ENCODE results near the gene GABRD.
A peak's percentile ranks its signal among the peaks of the same experiment; 100 is the strongest.

Gene GABRD

DNA sequence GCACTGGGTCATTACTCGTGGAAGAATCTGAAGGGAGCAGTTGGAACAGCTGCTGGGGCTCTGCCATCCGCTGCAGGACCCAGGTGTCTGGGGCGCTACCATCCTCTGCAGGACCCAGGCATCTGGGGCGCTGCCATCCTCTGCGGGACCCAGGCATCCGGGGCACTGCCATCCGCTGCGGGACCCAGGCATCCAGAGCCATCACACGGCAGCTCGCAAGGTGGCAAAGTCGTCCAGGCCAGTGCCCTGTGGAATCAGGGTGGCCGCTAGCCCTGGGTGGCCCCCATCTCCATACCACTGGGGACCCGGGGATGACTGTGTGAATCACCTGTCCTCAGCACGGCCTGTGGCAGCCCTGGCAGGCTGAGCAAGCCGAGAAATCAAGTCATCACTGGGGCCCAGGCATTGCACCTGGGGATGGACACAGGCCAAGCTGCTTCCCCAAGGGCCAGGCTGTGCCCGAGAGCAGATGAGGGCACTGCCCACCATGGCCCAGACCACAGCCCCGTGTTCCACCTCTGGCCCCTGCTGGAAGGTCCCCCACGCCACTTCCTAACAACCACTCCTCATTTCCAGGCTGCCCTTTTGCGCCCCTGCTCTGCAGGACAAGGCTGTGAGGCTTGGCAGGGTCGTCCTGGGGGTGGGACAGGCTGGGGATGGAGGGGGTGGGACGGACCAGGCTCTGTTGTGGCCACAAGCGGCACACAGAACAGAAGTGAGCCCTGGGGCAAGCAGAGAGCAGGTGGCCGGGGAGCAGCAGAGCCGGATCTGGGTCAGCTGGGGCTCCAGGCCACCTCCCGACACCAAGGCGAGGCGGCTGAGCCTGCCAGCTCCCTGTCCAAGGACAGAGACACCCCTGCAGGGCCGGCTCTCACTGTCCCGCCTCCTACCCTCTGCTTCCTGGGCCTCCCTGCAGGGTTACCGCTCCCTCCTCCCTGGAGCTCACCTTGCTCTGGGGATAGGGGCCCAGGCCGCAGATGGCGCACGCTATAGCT is 12.7 kb downstream of the GABRD start:
- peaks cover 3% of the 10 kb centered on the region; the same call in 1 of the 2 replicates for H3K4me1 ChIP-seq (ENCODE audit: insufficient read depth, low read length)
- H3K9ac ChIP-seq (ENCODE audit: low read depth, low read length) = no peak overlapping the region
- H3K36me3 ChIP-seq (ENCODE audit: insufficient read depth, low read length) = no peaks in the 10 kb centered on the region
- H3K9me3 ChIP-seq (ENCODE audit: control insufficient read depth, insufficient read depth, low read length) = no peaks in the 10 kb centered on the region

DNA sequence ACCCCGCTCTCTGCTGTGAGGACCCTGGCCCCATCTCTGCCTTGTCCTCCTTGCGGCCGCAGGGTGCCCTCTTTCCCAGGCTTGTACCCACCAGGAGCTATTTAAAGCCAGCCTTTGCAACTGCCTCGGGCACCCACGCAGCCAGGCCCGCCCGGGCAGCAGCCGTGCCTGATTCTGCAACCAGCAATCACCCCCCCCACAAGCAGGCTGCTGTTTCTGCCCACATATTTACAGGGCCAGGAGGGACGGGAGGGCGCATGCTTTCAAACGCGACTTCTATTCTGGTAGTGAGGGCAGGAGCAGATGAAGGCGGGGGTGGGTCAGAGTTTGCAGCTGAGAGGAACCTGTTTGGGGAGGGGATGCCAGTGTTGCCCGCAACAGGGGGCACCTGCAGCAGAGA is 13.6 kb downstream of the GABRD start:
- Histone ChIP-seq H3K9ac (ENCODE audit: low read depth, low read length) (no peak overlapping the region), H3K9me3 (ENCODE audit: control insufficient read depth, insufficient read depth, low read length) (no peaks in the 10 kb centered on the region), H3K4me1 (ENCODE audit: insufficient read depth, low read length) (peaks cover 3% of the 10 kb centered on the region; the same call in 1 of the 2 replicates), H3K36me3 (ENCODE audit: insufficient read depth, low read length) (no peaks in the 10 kb centered on the region)

DNA sequence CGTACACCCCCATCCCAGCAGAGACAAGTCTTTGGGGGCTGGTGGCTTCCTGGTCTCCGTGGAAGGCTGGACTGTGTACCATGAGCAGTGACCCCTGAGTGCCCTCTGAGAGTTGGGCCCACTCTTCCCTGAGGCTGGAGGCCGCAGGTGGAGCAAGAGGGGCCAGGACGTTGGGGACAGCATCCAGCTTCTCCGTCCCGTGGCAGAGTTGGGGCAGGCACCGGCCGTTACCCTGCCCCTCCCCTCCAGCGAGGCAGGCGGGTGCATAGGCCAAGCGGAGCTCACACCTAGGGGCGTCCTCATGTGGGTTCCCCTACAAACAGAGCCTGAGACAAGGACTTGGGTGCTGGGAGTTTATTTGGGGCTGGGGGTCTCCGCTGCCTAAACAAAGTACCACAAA is 14.0 kb downstream of the GABRD start:
- peaks cover 3% of the 10 kb centered on the region; the same call in 1 of the 2 replicates for H3K4me1 ChIP-seq (ENCODE audit: insufficient read depth, low read length)
- no peaks in the 10 kb centered on the region for H3K36me3 ChIP-seq (ENCODE audit: insufficient read depth, low read length)
- no peaks in the 10 kb centered on the region for H3K9me3 ChIP-seq (ENCODE audit: control insufficient read depth, insufficient read depth, low read length)
- H3K9ac ChIP-seq (ENCODE audit: low read depth, low read length) = no peak overlapping the region

DNA sequence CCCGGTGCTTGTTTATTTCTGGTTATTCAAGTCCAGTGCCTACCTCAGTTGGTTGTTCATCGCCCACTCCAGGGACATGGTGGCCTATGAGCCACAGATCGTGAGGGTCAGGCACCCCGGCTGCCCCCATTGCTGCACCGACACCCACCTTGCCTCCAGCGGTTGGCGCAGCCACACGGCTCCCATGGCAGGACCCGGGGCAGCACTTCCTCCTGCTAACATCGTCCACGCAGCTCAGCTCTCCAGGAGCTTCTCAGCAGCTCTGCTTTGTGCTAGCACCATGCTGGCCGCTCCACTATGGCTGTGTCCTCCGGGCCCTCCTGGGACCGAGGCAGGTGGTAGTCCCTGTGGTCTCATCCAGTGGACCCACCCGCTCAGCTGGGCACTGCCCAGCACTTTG is 17.1 kb downstream of the GABRD start:
- no peaks in the 10 kb centered on the region for H3K9me3 ChIP-seq (ENCODE audit: control insufficient read depth, insufficient read depth, low read length)
- H3K36me3 ChIP-seq (ENCODE audit: insufficient read depth, low read length) = no peaks in the 10 kb centered on the region
- H3K9ac ChIP-seq (ENCODE audit: low read depth, low read length) = no peak overlapping the region
- H3K4me1 ChIP-seq (ENCODE audit: insufficient read depth, low read length) = peaks cover 3% of the 10 kb centered on the region; the same call in 1 of the 2 replicates

DNA sequence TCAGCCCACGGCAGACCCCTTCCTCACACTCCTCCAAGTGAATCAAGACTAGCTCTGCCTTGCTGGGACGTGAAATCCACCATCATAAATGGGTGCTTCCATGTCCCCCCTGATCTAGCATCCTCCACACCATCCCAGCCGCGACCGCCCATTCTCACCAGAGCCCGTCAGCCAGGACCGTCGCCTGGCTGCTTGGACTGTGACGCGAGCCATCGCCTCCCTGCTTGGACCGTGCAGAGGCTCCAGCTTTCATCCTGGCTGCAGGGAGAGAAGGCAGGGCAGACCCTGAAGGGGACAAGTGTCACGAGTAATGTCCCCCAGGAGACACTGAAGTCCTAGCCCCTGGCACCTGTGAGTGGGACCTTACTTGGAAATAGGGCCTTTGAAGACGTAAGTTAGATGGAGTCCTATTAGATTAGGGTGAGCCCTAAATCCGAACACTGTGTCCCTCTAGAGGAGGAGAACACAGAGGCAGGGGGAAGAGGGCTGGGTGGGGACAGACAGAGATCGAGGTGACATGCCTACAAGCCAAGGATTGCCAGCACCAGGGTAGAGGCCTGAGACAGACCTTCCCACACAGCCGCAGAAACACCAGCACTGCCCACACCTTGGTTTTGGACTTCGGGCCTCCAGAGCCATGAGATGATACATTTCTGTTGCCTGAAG is 18.3 kb downstream of the GABRD start:
- Histone ChIP-seq H3K9ac (ENCODE audit: low read depth, low read length) (no peak overlapping the region), H3K36me3 (ENCODE audit: insufficient read depth, low read length) (no peaks in the 10 kb centered on the region), H3K9me3 (ENCODE audit: control insufficient read depth, insufficient read depth, low read length) (no peaks in the 10 kb centered on the region), H3K4me1 (ENCODE audit: insufficient read depth, low read length) (peaks cover 1% of the 10 kb centered on the region; the same call in 1 of the 2 replicates)

DNA sequence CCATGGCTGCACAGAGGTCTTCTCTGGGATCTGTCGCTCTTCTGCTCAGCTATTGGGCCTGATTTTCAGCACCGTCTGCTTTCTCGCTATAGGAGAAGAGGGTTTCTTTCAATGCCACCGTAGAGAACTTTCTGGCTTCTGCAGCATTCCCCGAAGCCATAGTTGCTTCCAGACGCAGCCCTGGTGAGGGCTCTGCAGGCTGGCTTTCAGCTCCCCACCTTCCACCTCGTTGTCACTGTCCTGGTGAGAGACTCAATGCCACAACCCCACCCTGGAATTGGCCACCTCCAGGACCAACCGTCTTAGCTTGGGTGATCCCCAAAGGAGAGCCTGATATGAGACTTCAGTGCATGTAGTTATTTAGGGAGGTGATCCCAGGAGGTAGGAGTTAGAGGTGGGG is 19.1 kb downstream of the GABRD start:
- Histone ChIP-seq H3K9me3 (ENCODE audit: control insufficient read depth, insufficient read depth, low read length) (no peaks in the 10 kb centered on the region), H3K4me1 (ENCODE audit: insufficient read depth, low read length) (no peaks in the 10 kb centered on the region), H3K9ac (ENCODE audit: low read depth, low read length) (no peak overlapping the region), H3K36me3 (ENCODE audit: insufficient read depth, low read length) (no peaks in the 10 kb centered on the region)

DNA sequence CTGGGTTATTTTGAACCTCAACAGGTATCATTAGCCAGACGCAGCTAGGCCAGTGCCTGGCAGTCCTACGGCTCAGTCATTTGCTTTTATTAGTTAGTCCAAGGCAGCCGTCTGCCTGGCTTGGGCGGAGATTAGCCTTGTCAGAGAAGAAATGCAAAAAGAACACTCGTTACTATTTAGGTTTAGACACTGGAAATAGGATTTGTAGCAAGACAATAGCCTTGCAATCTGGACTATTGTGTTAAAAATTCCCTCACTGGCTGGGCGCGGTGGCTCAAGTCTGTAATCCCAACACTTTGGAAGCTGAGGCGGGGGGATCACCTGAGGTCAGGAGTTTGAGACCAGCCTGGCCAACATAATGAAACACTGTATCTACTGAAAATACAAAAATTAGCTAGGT is 20.1 kb downstream of the GABRD start:
- no peaks in the 10 kb centered on the region for H3K9me3 ChIP-seq (ENCODE audit: control insufficient read depth, insufficient read depth, low read length)
- H3K4me1 ChIP-seq (ENCODE audit: insufficient read depth, low read length) = no peaks in the 10 kb centered on the region
- H3K36me3 ChIP-seq (ENCODE audit: insufficient read depth, low read length) = no peaks in the 10 kb centered on the region
- H3K9ac ChIP-seq (ENCODE audit: low read depth, low read length) = no peak overlapping the region

DNA sequence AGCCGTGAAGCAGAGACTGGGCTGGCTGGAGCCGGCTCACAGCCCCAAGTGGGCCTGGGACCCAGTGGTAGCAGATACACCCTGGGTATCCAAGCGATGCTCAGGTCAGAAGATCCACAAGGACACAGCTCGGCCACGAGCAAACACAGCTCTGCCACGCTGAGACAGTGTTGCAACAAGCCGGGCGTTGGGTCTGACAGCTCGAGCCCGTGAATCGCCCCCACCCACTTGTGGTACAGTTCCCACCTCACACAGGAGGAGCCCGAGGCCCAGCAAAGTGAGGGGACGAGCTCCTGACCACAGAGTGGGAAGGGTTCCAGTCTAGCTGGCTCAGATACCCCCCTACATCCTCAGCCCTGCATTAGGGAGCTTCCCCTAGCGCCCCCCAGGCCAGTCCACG is 22.2 kb downstream of the GABRD start:
- Histone ChIP-seq H3K36me3 (ENCODE audit: insufficient read depth, low read length) (no peaks in the 10 kb centered on the region), H3K9ac (ENCODE audit: low read depth, low read length) (no peak overlapping the region), H3K9me3 (ENCODE audit: control insufficient read depth, insufficient read depth, low read length) (no peaks in the 10 kb centered on the region), H3K4me1 (ENCODE audit: insufficient read depth, low read length) (no peaks in the 10 kb centered on the region; the same call in 1 of the 2 replicates)

DNA sequence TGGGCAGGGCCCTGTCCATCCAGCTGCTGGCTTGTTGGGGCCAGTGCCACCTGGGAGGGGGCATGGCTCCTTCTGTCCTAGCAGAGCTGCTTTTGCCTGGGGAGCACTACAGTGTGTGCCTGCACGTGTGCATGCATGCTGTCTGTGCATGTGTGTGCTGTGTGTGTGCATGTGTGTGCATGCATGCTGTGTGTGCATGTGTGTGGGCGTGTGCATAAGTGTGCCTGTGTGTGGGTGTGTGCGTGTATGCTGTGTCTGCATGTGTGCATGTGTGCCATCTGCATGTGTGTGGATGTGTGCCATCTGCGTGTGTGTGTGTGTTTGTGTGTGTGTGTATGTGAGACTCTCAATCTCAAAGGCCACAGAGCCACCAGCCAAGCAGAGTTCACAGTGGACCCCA is 22.7 kb downstream of the GABRD start:
- Histone ChIP-seq H3K9ac (ENCODE audit: low read depth, low read length) (no peak overlapping the region), H3K4me1 (ENCODE audit: insufficient read depth, low read length) (no peaks in the 10 kb centered on the region; the same call in 1 of the 2 replicates), H3K9me3 (ENCODE audit: control insufficient read depth, insufficient read depth, low read length) (no peaks in the 10 kb centered on the region), H3K36me3 (ENCODE audit: insufficient read depth, low read length) (no peaks in the 10 kb centered on the region)

DNA sequence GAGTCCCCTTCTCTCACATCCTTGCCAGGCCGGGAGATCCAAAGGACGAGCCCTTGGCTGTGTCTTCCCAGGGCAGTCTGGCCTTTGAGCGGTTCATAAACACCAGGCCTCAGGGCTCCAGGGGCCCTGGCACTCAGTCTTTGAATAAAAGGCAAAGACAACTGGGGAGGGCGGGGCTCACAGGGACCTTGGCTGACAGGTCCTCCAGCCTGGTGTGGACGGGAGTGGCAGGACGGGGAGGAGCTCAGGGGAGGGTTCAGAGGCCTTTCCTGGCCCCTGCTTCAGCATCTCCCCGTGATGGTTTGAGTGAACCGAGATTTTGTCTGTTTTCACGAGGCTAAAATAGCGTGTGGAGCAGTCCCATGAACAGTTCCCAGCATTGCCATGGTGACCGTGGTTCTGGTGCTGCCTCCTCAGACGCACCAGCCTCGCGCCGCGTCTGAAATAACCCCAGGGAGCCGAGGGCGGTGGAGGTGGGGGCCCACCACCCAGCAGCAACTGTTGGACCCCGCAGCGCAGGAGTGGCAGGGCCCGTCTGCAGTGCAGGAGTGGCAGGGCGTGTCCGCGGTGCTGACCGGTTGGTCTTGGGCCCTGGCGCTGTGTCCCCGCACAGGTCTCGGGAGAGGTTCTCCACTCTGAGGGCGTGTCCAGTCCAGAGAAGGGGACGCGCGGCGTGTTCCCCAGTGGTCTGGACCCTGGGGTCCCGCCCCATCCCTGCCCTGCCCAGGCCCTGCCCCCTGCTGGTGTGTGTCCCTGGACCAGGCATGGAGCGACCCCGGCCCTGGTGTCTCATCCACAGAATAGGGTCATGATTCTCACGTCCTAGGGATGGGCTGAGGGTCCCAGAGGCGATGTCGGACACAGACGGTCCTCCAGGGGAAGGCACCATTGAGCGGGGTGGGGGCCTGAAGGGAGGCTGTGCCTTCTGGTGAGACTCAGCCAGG is 24.0 kb downstream of the GABRD start:
- no peaks in the 10 kb centered on the region for H3K9me3 ChIP-seq (ENCODE audit: control insufficient read depth, insufficient read depth, low read length)
- H3K4me1 ChIP-seq (ENCODE audit: insufficient read depth, low read length) = peaks cover 1% of the 10 kb centered on the region; the same call in 1 of the 2 replicates
- H3K9ac ChIP-seq (ENCODE audit: low read depth, low read length) = no peak overlapping the region
- no peaks in the 10 kb centered on the region for H3K36me3 ChIP-seq (ENCODE audit: insufficient read depth, low read length)

DNA sequence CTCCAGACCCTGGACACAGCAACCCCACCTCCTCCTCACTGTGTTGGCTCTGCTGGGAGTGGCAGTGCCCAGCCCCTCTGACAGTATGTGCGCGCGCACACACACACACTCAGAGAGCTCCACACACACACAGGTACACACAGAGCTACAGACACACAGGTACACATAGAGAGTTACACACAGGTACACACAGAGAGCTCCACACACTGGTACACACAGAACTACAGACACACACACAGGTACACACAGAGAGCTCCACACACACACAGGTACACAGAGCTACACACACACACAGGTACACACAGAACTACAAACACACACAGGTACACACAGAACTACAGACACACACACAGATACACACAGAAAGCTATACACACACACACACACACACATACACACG is 24.7 kb downstream of the GABRD start:
- H3K4me1 ChIP-seq (ENCODE audit: insufficient read depth, low read length) = peaks cover 3% of the 10 kb centered on the region; the same call in 1 of the 2 replicates
- no peaks in the 10 kb centered on the region for H3K9me3 ChIP-seq (ENCODE audit: control insufficient read depth, insufficient read depth, low read length)

DNA sequence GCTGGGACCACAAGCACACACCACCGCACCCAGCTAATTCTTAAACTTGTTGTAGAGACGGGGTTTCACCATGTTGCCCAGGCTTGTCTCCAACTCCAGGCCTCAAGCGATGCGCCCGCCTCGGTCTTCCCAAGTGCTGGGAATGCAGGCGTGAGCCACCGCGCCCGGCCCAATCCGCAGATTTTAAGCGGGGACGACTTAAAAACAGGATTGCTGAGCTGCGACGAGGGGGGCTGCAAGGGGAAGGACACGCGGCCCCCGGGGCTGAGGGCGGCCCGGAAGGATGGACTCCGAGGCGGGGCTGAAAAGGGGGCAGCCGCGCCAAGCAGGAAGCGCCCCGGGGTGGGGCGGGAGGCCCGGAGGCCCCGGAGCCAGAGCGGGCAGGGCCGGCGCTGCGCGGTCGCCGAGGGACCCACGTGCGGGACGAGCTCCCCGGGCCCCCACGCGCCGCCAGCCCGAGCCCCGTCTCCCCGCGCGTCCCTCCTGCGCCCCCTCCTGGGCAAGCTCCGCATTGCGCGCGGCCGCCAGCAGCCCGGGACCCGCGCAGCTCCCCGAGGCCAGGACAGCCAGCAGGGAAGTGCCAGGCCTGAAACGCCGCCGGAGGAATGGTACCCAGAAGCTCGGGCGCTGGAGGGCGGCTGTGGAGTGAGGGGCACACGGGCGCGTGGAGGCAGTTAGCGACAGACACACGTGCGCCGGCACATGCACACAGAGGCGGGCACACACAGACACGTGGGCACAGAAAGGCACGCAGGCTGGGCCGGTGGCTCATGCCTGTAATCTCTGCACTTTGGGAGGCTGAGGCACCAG is 25.6 kb downstream of the GABRD start:
- Histone ChIP-seq H3K9me3 (ENCODE audit: control insufficient read depth, insufficient read depth, low read length) (no peaks in the 10 kb centered on the region), H3K9ac (ENCODE audit: low read depth, low read length) (peak overlapping the region; percentile 40; the same call in 1 of the 2 replicates)

More for the DNA sequence above, 24.7 kb downstream of the GABRD start:
- no peaks in the 10 kb centered on the region for H3K36me3 ChIP-seq (ENCODE audit: insufficient read depth, low read length)
- no peak overlapping the region for H3K9ac ChIP-seq (ENCODE audit: low read depth, low read length)

DNA sequence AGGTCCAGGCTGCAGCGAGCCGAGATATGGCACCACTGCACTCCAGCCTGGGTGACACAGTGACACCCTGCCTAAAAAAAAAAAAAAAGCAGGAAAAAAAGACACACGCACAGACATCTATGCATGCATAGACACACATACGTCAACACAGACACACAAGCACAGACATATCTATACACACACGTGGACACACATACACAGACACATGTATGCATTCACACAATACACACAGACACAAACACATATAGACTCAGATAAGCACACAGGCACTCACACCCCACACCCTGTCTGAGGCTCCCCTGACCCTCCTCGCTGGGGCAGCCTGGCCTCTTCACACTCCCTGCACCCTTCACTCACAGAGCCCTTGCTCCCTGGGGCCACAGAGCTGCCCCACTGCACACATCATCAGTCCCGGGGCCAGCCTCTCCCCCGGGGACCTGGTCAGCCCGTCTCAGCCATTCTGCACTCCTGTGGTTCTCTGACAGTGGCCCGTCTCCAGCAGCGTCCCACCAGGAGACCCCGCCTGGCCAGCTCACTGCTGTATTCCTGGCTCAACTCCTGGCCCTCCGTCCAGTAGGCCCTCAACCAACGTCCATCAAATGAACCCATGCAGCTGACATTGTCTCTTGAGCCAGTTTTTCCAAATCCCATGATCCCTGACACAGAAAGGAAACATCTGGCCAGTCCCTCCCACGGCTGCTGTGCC is 26.5 kb downstream of the GABRD start:
- Histone ChIP-seq H3K9me3 (ENCODE audit: control insufficient read depth, insufficient read depth, low read length) (no peaks in the 10 kb centered on the region), H3K36me3 (ENCODE audit: insufficient read depth, low read length) (no peaks in the 10 kb centered on the region), H3K4me1 (ENCODE audit: insufficient read depth, low read length) (peaks cover 3% of the 10 kb centered on the region; the same call in 1 of the 2 replicates), H3K9ac (ENCODE audit: low read depth, low read length) (no peak overlapping the region)

More for the DNA sequence above, 25.6 kb downstream of the GABRD start:
- Histone ChIP-seq H3K4me1 (ENCODE audit: insufficient read depth, low read length) (peaks cover 3% of the 10 kb centered on the region; the same call in 1 of the 2 replicates), H3K36me3 (ENCODE audit: insufficient read depth, low read length) (no peaks in the 10 kb centered on the region)

All from ES-I3 (cell line).